Fibroblast of mammary gland (primary cell): ENCODE data around the gene GET4.
"Not testable (repeated sequence)": the region's sequence is repeated elsewhere in the genome, so short reads cannot be mapped to it uniquely, and the experiment has no call there.

Experiments used
- DNase-seq: peaks from one replicate; pipeline ENCODE4 v3.0.0-alpha.2; 2010; ENCODE audit warnings: low read depth
- H3K4me3 ChIP-seq: 2 replicates; pipeline ENCODE4 v1.5.1; 2011; ENCODE audit warnings: low read depth, mild to moderate bottlenecking, low read length, moderate library complexity; ENCODE audit not compliant: control insufficient read depth
- TF ChIP-seq, protein P1 (sequence below): conservative IDR thresholded peaks from 2 replicates; pipeline ENCODE4 v1.5.1; 2011; ENCODE audit warnings: low read depth, low read length, inconsistent platforms; ENCODE audit not compliant: control insufficient read depth, insufficient read depth

GET4 gene

DNA sequence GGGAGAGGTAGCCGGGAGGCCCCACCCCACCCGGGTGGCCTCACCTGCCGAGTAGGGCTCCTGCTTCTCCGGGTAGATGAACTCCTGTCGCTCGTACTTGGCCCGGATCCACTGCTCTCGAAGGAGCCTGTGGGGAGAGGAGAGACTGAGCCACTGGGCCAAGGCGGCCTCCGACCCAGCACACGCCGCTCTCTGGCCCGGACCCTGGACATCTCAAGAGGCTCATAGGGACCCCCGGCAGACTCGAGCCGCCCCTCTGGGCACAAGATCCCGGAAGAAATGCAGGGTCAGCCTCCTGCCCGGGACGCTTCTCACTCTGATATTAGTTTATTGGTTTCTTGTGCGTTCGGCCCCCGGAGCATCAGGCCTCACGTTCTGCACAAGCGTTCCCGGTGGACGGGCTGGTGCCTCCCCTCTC is 43.6 kb downstream of the GET4 start:
- TF ChIP-seq, protein P1, sequence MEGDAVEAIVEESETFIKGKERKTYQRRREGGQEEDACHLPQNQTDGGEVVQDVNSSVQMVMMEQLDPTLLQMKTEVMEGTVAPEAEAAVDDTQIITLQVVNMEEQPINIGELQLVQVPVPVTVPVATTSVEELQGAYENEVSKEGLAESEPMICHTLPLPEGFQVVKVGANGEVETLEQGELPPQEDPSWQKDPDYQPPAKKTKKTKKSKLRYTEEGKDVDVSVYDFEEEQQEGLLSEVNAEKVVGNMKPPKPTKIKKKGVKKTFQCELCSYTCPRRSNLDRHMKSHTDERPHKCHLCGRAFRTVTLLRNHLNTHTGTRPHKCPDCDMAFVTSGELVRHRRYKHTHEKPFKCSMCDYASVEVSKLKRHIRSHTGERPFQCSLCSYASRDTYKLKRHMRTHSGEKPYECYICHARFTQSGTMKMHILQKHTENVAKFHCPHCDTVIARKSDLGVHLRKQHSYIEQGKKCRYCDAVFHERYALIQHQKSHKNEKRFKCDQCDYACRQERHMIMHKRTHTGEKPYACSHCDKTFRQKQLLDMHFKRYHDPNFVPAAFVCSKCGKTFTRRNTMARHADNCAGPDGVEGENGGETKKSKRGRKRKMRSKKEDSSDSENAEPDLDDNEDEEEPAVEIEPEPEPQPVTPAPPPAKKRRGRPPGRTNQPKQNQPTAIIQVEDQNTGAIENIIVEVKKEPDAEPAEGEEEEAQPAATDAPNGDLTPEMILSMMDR = no peak
- no peak for DNase-seq
- H3K4me3 ChIP-seq = no peak overlapping the region

DNA sequence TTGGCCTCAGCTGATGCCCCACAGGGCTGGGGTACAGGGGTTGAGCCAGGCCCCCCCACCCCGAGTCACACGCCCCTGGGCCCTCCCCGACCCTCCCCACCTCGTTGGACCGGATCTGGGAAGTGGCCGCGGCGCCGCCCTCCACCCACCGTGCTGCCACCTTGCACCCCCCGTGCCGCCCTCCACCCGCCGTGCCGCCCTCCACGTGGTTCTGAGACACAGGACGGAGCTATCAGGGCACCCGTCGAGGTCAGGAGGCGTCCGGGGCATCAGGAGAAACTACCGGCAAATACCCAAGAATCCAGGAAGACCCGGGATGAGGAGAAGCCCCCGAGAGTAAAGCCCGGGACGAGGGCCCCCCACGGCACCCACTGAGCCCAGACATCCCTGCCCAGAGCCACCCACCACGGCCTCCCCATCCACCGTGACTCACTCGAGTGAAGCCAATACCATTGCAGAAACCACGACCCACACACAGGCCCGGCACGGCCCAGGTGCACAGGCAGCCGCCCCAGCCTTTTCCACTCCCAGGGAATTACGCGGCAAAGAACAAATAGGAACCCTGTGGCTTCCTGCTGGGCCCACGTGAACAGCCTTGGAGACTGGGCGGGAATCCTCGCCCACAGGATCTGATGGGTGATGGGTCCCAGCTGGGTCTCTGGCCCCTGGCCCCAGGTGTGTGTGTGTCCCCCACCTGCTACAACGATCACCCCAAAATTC is 44.2 kb downstream of the GET4 start:
- no peak overlapping the region for H3K4me3 ChIP-seq
- TF ChIP-seq, protein P1 = no peak

DNA sequence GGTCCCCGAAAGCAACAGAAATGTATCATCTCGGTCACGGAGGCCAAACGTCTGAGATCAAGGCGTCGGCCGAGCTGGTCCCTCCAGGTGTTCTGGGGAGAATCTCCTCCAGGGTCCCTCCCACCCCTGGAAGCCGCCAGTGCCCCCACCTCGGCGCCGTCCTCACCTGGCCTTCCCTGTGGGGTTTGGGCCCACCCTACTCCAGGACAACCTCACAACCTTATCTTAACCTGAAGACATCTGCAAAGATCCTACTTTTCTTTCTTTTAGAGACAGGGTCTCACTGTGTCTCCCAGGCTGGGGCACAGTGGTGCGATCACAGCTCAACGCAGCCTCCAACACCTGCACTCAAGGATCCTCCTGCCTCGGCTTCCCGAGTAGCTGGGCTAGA is 44.7 kb downstream of the GET4 start:
- no peak overlapping the region for H3K4me3 ChIP-seq
- no peak for DNase-seq
- TF ChIP-seq, protein P1 = no peak

More for the DNA sequence above, 44.2 kb downstream of the GET4 start:
- no peak for DNase-seq

DNA sequence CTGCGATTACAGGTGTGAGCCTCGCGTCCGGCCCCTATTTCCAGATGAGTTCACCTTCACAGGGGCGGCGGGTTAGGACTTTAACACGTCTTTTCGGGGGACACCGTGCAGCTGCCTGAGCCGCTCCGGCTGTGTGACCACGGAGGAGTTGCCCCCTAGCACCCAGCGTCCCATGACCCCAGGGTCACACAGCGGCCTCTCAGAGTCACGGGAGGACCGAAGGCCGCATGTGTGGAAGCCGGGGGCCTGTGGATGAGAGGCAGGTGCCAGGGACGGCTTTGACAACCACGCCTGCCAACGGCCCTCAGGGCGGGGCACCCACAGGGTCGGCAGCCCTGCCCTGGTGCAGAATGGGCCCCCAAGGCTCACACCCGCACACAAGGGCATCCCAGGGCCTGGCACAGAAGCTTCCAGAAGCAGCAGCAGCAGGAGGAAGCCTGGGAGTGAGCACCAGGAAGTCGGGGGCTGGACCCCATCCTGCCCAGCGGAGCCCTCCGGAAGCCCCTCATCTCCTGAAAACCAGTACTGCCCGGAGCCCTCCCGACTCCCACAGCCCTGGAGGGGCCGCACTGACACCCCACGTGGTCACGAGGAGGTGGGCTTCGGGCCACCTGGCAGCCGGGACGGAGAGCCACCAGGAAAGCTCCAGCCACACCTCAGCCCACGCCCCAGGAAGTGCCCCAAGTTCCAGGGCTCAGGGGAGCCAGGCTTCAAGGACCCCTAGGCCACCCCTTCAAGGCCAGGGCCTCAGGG is 45.4 kb downstream of the GET4 start:
- DNase-seq = no peak
- H3K4me3 ChIP-seq = no peak overlapping the region
- TF ChIP-seq, protein P1 = no peak

DNA sequence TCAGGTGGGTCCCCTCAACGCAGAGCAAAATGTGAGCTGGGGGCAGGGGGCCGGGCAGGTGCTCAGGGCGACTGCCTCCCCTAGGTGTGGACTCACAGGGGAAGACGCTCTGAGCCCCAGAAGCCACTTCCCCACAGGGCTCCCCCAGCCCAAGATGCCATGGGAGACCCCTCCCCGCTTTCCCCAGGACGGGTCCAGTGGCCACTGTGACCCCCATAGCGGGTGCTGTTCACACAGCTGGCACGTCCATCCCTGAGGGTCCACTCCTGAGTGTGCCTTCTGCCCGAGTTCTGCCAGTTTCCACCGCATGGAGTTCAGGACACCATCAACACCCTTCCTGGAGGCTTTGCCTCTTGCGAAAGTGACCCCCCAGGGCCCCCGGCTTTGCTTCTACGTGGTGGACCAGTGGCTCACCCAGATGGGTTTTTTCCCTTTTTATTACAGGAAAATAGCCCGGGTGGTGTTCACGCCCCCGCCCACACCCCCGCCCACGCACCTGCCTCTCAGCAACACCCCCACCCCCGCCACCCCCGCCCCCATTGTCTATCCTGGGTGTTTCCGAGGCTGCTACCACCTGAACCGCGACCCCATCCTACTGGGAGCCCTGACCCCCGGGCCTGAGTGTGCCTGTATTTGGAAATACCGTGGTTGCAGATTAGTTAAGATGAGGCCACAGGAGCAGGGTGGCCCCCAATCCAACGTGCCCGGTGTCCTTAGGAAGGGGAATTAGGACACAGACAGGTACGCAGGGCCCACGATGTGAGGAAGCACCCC is 46.2 kb downstream of the GET4 start:
- TF ChIP-seq, protein P1 = no peak
- DNase-seq = no peak
- H3K4me3 ChIP-seq = no peak overlapping the region

DNA sequence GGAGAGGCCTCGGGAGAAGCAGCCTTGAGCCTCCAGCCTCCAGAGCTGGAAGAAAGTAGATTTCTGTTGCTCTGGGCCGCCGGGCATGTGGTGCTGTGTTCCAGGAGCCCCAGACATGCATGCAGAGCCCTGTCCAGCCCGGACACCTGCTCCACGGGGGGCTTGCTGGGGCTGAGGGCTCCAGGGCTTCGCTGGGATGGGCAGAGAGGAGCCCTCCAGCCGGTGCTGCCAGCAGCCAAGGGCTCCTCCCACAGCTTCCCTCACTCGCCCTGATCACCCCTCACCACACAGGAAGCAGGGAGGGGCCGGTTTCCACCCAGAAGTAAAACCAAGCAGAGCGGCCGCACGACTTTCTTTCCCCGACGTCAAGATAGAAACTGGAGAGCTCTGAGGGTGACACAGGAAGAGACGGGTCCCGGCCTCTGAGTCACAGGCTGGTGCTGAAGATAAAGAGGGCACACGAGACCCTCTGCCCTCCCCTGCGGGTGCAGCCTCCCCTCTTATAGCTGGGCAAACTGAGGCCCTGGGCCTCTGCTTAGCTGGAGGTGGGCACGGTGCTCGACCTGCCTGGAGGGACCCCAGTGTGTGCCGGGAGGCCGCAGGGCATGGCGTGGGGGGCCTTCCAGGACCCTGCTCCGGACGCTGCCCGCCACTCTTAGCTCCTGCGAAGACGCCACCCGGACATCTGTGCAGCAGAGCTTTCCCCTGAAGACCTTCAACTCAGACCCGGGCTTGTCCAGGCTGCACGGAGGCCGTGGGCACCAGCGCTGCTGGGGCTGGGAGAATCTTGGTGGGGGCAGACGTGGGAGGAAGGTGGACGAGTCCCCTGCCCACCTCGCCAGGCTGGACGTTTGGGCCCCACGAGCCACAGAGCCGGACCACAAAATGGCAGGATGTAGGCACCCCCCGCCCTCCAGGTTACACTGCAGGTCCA is 47.0 kb downstream of the GET4 start:
- DNase-seq = no peak
- TF ChIP-seq, protein P1 = no peak
- no peak overlapping the region for H3K4me3 ChIP-seq

DNA sequence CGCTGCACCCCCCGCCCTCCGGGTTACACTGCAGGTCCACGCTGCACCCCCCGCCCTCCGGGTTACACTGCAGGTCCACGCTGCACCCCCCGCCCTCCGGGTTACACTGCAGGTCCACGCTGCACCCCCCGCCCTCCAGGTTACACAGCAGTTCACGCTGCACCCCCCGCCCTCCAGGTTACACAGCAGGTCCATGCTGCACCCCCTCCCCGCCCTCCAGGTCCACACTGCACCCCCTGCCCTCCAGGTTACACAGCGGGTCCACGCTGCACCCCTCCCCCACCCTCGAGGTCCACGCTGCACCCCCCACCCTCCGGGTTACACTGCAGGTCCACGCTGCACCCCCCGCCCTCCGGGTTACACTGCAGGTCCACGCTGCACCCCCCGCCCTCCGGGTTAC is 47.7 kb downstream of the GET4 start:
- not testable (repeated sequence) for H3K4me3 ChIP-seq, DNase-seq
